A549 treated with Hydrocortisone at 1 μM for 4 hours (cell line): ENCODE data around the gene MIPEP. TPM values are rescaled to one million over a fixed set of nuclear protein-coding genes. Genes with fewer than 3 reads are reported as not detected.

Experiments used
- total RNA-seq: library from RNA; stranded (reverse); fragments of 200-300 nt; extraction: Qiagen RNA extraction; gene quantifications from 5 replicates; pipeline ENCODE4 v1.2.3, GENCODE V29; 2022

Gene MIPEP
- total RNA-seq, result 19.6 to 28.1 TPM (median 26.9 TPM) in 5 replicates

DNA sequence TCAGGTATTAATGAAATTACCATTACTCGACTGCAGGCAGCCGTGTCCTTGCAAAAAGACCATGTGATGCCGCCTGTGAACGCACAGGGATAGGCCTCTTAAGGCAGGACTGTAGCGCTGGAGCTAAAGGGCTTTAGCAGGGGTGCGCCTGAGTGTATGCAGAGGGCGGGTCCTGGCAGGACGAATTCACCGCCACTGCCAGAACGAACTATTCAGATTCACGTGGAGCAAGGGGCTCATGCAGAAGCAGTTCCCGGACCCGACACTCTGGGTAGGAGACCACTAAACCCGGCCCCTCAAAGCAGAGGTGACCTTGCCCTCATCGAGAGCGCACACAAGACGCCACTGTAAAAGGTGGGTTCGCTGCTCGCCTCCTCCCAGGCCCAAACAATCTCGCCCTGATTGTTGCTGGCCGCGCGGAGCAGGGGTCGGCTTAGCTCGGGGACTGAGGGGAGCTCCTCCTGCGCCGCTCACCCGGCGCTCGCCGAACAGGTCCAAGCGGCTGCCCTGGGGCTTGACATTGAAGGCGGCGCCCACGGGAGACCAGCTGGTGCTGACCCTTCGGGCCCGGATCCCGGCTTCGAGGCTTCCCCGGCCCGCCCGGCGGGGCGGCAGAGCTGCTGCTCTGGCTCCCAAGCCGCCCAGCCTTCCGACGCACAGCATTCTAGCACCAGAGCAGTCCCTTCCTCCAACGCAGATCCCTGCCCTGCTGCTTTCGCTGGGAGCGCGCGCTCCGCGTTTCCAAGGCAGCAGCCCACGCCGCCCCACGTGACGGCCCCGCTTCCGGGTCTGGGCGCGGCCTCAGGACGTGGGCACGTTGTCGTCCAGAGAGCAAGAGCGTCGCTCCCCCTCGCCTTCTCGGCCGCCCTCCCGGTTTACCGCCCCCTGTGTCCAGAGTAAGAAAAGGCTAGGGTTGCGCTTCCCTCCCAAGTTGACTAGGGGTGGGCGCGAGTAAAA lies at the start of gene MIPEP:
Gene MIPEP, minus strand, starts transcription at position 743 of the 957 bp plus-strand sequence. Its CDS starts 80 bp downstream, at position 663.

GRCh38 chr13:23897452-23897919 lies 8.3 kb upstream of the MIPEP start, which contains the start of gene C1QTNF9B:
TSS of gene C1QTNF9B (minus strand) at chr13:23897502.

Other genes starting within 250 kb of the MIPEP start
- not detected in 5 replicates for gene C1QTNF9B, start 8.1 kb upstream of the MIPEP start, total RNA-seq